HepG2 (cell line): ENCODE data around the gene CCNDBP1. TPM values are rescaled to one million over a fixed set of nuclear protein-coding genes. Genes with fewer than 3 reads are reported as not detected.

Experiments used
- ATAC-seq: fragments of 200-7000 bp; cut with Tn5 transposase; 3 replicates; pipeline ENCODE4 v1.9.1; 2020; ENCODE audit warnings: mild to moderate bottlenecking, moderate library complexity
- BruUV-seq: library from RNA; stranded (reverse); fragments of 400-500 nt; replicated peaks from 2 replicates; lab custom pipeline; 2021; lab: Mats Ljungman, UMichigan
- CTCF ChIA-PET: fragments of 300-600 bp; formaldehyde crosslinking; extraction: SDS; loops from one replicate; lab custom pipeline; 2021; ENCODE audit warnings: low total read pairs, inconsistent platforms, low intra/inter-chr PET ratio; lab: Yijun Ruan, JAX
- POLR2A ChIA-PET: fragments of 350-600 bp; sonication (Branson Sonifier 250); formaldehyde crosslinking; loops from one replicate; lab custom pipeline; 2020; ENCODE audit warnings: antibody characterized with exemption, inconsistent platforms; lab: Yijun Ruan, JAX
- DNase-seq: peaks from one replicate; pipeline ENCODE4 v3.0.0-alpha.2; 2015; ENCODE audit warnings: low spot score
- FAIRE-seq: peaks from 3 replicates; lab custom pipeline; 2011; peaks lifted over from hg19 to GRCh38; lab: Jason Lieb, UNC
- H2AFZ ChIP-seq: one replicate; pipeline ENCODE4 v1.6.1; 2011; ENCODE audit warnings: low read length, inconsistent platforms
- H3K27ac ChIP-seq: fragments of 300-600 bp; 3 replicates; pipeline ENCODE4 v1.8.0; 2011; ENCODE audit warnings: mixed run types, mild to moderate bottlenecking, mixed read lengths, low read length, inconsistent platforms; ENCODE audit not compliant: insufficient read depth; ENCODE audit errors: extremely low read length
- H3K27me3 ChIP-seq, 2 experiments: fragments of 200-600 bp in 1 of 2; 2 replicates in 1 of 2; 3 replicates in 1 of 2; pipeline versions ENCODE4 v1.6.0 to v1.8.0; 2011; ENCODE audit warnings: low read length in 2 of 2, mild to moderate bottlenecking in 2 of 2, moderate library complexity in 2 of 2, inconsistent platforms in 1 of 2; ENCODE audit not compliant: insufficient read depth in 2 of 2, control insufficient read depth in 1 of 2
- H3K36me3 ChIP-seq, 2 experiments: fragments of 200-600 bp in 1 of 2; replicated peaks in 1 of 2; 2 replicates in 1 of 2; 3 replicates in 1 of 2; pipeline versions ENCODE4 v1.5.1 to v1.8.0; 2011; ENCODE audit warnings: low read length in 2 of 2, inconsistent platforms in 1 of 2; ENCODE audit not compliant: insufficient read depth in 2 of 2, control insufficient read depth in 1 of 2
- H3K4me1 ChIP-seq: 2 replicates; pipeline ENCODE4 v1.5.1; 2012; ENCODE audit warnings: low read length, inconsistent platforms; ENCODE audit not compliant: insufficient read depth
- H3K4me2 ChIP-seq: 2 replicates; pipeline ENCODE4 v1.6.0; 2011; ENCODE audit warnings: low read depth, low read length, inconsistent platforms
- H3K4me3 ChIP-seq, 3 experiments: fragments of 200-600 bp in 1 of 3; sonication (generic), shearing (Covaris generic) in 1 of 3; replicated peaks in 1 of 3; 2 replicates each; pipeline ENCODE4 v1.5.1; 2011 to 2016; ENCODE audit warnings: low read length in 3 of 3, inconsistent platforms in 2 of 3, low read depth in 2 of 3, mild to moderate bottlenecking in 2 of 3, control low read depth in 1 of 3, mixed read lengths in 1 of 3; ENCODE audit not compliant: insufficient read depth in 1 of 3
- H3K79me2 ChIP-seq: one replicate; pipeline ENCODE4 v1.6.1; 2011; ENCODE audit warnings: low read length, inconsistent platforms; ENCODE audit not compliant: insufficient read depth
- H3K9ac ChIP-seq: 2 replicates; pipeline ENCODE4 v1.6.0; 2011; ENCODE audit warnings: mild to moderate bottlenecking, low read depth, low read length, inconsistent platforms; ENCODE audit not compliant: insufficient read depth
- H3K9me3 ChIP-seq: 2 replicates; pipeline ENCODE4 v1.5.1; 2012; ENCODE audit warnings: mild to moderate bottlenecking, low read length
- H4K20me1 ChIP-seq: 2 replicates; pipeline ENCODE4 v1.6.0; 2011; ENCODE audit warnings: inconsistent platforms, mild to moderate bottlenecking, low read length, moderate library complexity; ENCODE audit not compliant: insufficient read depth
- ARID2 ChIP-seq: sonication (generic); formaldehyde crosslinking; IDR thresholded peaks from 2 replicates; pipeline ENCODE4 v1.8.1; 2022; ENCODE audit warnings: mild to moderate bottlenecking, missing genetic modification reagents, borderline replicate concordance
- CHD4 ChIP-seq: fragments of 200-600 bp; sonication (generic); IDR thresholded peaks from 2 replicates; pipeline ENCODE4 v1.7.0; 2017; ENCODE audit warnings: mild to moderate bottlenecking, low read length, borderline replicate concordance
- GLI4 ChIP-seq: sonication (generic); formaldehyde crosslinking; IDR thresholded peaks from 2 replicates; pipeline ENCODE4 v1.5.1; 2020; ENCODE audit warnings: missing genetic modification reagents, mild to moderate bottlenecking, moderate library complexity, borderline replicate concordance
- GPN1 ChIP-seq: sonication (generic); formaldehyde crosslinking; IDR thresholded peaks from 2 replicates; pipeline ENCODE4 v1.5.1; 2020; ENCODE audit warnings: missing genetic modification reagents, borderline replicate concordance
- KLF13 ChIP-seq: sonication (generic); formaldehyde crosslinking; IDR thresholded peaks from 2 replicates; pipeline ENCODE4 v1.4.0; 2020; ENCODE audit warnings: mild to moderate bottlenecking, missing genetic modification reagents
- MTA3 ChIP-seq: sonication (generic); formaldehyde crosslinking; IDR thresholded peaks from 2 replicates; pipeline ENCODE4 v1.4.0; 2020; ENCODE audit warnings: missing genetic modification reagents
- NFE2 ChIP-seq: sonication (generic); formaldehyde crosslinking; IDR thresholded peaks from 2 replicates; pipeline ENCODE4 v1.4.0; 2020; ENCODE audit warnings: missing genetic modification reagents
- TEF ChIP-seq: sonication (generic); formaldehyde crosslinking; IDR thresholded peaks from 2 replicates; pipeline ENCODE4 v1.5.0; 2020; ENCODE audit warnings: missing genetic modification reagents
- THYN1 ChIP-seq: sonication (generic); formaldehyde crosslinking; IDR thresholded peaks from 2 replicates; pipeline ENCODE4 v1.8.1; 2023; ENCODE audit warnings: low read depth, mild to moderate bottlenecking, moderate library complexity, missing genetic modification reagents, borderline replicate concordance
- ZNF136 ChIP-seq: sonication (generic); formaldehyde crosslinking; IDR thresholded peaks from 2 replicates; pipeline ENCODE4 v1.8.1; 2022; ENCODE audit warnings: low read depth, mild to moderate bottlenecking, moderate library complexity, missing genetic modification reagents
- ZNF180 ChIP-seq: sonication (generic); formaldehyde crosslinking; IDR thresholded peaks from 2 replicates; pipeline ENCODE4 v1.4.0; 2020; ENCODE audit warnings: low read depth, missing genetic modification reagents, borderline replicate concordance
- ZNF256 ChIP-seq: sonication (generic); formaldehyde crosslinking; conservative IDR thresholded peaks from 2 replicates; pipeline ENCODE4 v1.4.0; 2020; ENCODE audit warnings: missing genetic modification reagents
- ZNF770 ChIP-seq: sonication (generic); formaldehyde crosslinking; IDR thresholded peaks from 2 replicates; pipeline ENCODE4 v1.5.0; 2020; ENCODE audit warnings: mild to moderate bottlenecking, missing genetic modification reagents
- ZNF776 ChIP-seq: sonication (generic); formaldehyde crosslinking; IDR thresholded peaks from 2 replicates; pipeline ENCODE4 v1.4.0; 2020; ENCODE audit warnings: mild to moderate bottlenecking, missing genetic modification reagents
- ZNF781 ChIP-seq: sonication (generic); formaldehyde crosslinking; IDR thresholded peaks from 2 replicates; pipeline ENCODE4 v1.5.1; 2020; ENCODE audit warnings: borderline replicate concordance, mild to moderate bottlenecking, missing genetic modification reagents; ENCODE audit errors: not compliant biosample characterization
- WGBS: methylation state at CpG from one replicate; pipeline ENCODE4 v1.1.6; 2017; ENCODE audit warnings: low lambda C conversion rate; 5-methylcytosine and 5-hydroxymethylcytosine counted together
- in situ Hi-C: cut with HindIII; loops from 2 replicates; pipeline ENCODE4 v1.10.0; 2017; ENCODE audit warnings: low pct_unique_long_range_greater_than_20kb; ENCODE audit not compliant: extremely low pct_ligation_motif_present
- intact Hi-C: fragments of 100-400 bp; cut with micrococcal nuclease; formaldehyde crosslinking; loops from one replicate; pipeline ENCODE4 v1.10.0; 2022; ENCODE audit not compliant: unreplicated experiment
- polyA plus RNA-seq, 8 experiments: library from polyadenylated mRNA; depleted of rRNA in 3 of 8; stranded (reverse) in 7 of 8; unstranded in 1 of 8; fragments of >200 nt; fragmentation: Illumina TruSeq in 4 of 8; extraction: Trizol in 4 of 8; gene quantifications; 2 replicates each; pipeline versions ENCODE4 v1.2.1 to v1.2.3, GENCODE V29; 2011 to 2016; ENCODE audit warnings: low read depth in 4 of 8, missing spikeins in 1 of 8, mixed read lengths in 1 of 8; ENCODE audit not compliant: insufficient read depth in 1 of 8
- total RNA-seq, 5 experiments: library from RNA; depleted of rRNA; stranded (reverse); fragments of >200 nt; fragmentation: Illumina TruSeq; extraction: Trizol; gene quantifications; 2 replicates each; pipeline ENCODE4 v1.2.3, GENCODE V29; 2016; ENCODE audit warnings: low read depth in 1 of 5
- TF ChIP-seq, protein P1 (sequence below): sonication (generic); formaldehyde crosslinking; IDR thresholded peaks from 2 replicates; pipeline ENCODE4 v1.5.1; 2020; ENCODE audit warnings: mild to moderate bottlenecking, missing genetic modification reagents, moderate library complexity

The CCNDBP1 gene
- total and polyA plus RNA-seq, 2 of the 13 experiments (the other 11 are each of a cell fraction or from before 2014, with no cell fraction given) = 24.8 to 42.3 TPM

GRCh38 chr15:43219929-43220928, 35.0 kb downstream of the CCNDBP1 start:
- DNase-seq (no peak), ATAC-seq (no peak), FAIRE-seq (no peak)
- Histone ChIP-seq H3K9me3 (no peaks in the 10 kb centered on the region), H3K27ac (no peak overlapping the region), H3K4me1 (0 out of 2 replicates have a peak, but pooled peaks cover 11% of the 10 kb centered on the region), H3K4me3 (no peak overlapping the region), H4K20me1 (no peaks in the 10 kb centered on the region), H3K79me2 (no peaks in the 10 kb centered on the region), H2AFZ (no peak overlapping the region), H3K27me3 (peaks cover 0 to 7% of the 10 kb centered on the region in 2 experiments; a peak in 2 of 5 replicates), H3K9ac (no peak overlapping the region), H3K4me2 (no peak overlapping the region), H3K36me3 (no peaks in the 10 kb centered on the region)
- in situ Hi-C loops = loop anchor here (25.0 kb wide), 1 partner anchor 508 kb away; no protein-coding TSS in a partner anchor
- TF ChIP-seq MTA3 (CRISPR knock-in tag) = no peak
- TF ChIP-seq GLI4 (CRISPR knock-in tag) = no peak
- TF ChIP-seq, protein P1, sequence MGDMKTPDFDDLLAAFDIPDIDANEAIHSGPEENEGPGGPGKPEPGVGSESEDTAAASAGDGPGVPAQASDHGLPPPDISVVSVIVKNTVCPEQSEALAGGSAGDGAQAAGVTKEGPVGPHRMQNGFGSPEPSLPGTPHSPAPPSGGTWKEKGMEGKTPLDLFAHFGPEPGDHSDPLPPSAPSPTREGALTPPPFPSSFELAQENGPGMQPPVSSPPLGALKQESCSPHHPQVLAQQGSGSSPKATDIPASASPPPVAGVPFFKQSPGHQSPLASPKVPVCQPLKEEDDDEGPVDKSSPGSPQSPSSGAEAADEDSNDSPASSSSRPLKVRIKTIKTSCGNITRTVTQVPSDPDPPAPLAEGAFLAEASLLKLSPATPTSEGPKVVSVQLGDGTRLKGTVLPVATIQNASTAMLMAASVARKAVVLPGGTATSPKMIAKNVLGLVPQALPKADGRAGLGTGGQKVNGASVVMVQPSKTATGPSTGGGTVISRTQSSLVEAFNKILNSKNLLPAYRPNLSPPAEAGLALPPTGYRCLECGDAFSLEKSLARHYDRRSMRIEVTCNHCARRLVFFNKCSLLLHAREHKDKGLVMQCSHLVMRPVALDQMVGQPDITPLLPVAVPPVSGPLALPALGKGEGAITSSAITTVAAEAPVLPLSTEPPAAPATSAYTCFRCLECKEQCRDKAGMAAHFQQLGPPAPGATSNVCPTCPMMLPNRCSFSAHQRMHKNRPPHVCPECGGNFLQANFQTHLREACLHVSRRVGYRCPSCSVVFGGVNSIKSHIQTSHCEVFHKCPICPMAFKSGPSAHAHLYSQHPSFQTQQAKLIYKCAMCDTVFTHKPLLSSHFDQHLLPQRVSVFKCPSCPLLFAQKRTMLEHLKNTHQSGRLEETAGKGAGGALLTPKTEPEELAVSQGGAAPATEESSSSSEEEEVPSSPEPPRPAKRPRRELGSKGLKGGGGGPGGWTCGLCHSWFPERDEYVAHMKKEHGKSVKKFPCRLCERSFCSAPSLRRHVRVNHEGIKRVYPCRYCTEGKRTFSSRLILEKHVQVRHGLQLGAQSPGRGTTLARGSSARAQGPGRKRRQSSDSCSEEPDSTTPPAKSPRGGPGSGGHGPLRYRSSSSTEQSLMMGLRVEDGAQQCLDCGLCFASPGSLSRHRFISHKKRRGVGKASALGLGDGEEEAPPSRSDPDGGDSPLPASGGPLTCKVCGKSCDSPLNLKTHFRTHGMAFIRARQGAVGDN (CRISPR knock-in tag) = no peak
- no peak for TF ChIP-seq ZNF256 (CRISPR knock-in tag)
- TF ChIP-seq ZNF781 = no peak
- TF ChIP-seq ZNF776 (CRISPR knock-in tag) = no peak
- TF ChIP-seq THYN1 = no peak
- TF ChIP-seq KLF13 = no peak
- TF ChIP-seq GPN1 = no peak
- no peak for TF ChIP-seq NFE2 (CRISPR knock-in tag)
- no peak for TF ChIP-seq TEF (CRISPR knock-in tag)
- no peak for TF ChIP-seq ZNF770 (CRISPR knock-in tag)
- TF ChIP-seq CHD4 = no peak
- no peak for TF ChIP-seq ZNF180 (CRISPR knock-in tag)
- no peak for TF ChIP-seq ARID2 (CRISPR knock-in tag)
- no peak for TF ChIP-seq ZNF136
- no TSS peak for BruUV-seq
- ChIA-PET CTCF (no interaction called here), POLR2A (no interaction called here)
- 64% methylated on average over 16 of the region's 16 CpGs for WGBS
- intact Hi-C loops = loop anchor here (5.0 kb wide), 1 partner anchor 47 kb away; the partner anchor contains the start of gene TGM5
